K562 (cell line): ENCODE results near the gene IRF1.

Experiments used
- CEBPB ChIP-seq: fragments of 450-650 bp; IDR thresholded peaks from 2 replicates; pipeline ENCODE4 v1.6.1; 2016; ENCODE audit warnings: missing genetic modification characterization, missing compliant biosample characterization
- LCOR ChIP-seq: sonication (generic); formaldehyde crosslinking; IDR thresholded peaks from 2 replicates; pipeline ENCODE4 v1.8.0; 2022; ENCODE audit warnings: mild to moderate bottlenecking, missing genetic modification reagents
- MXI1 ChIP-seq: IDR thresholded peaks from 2 replicates; pipeline ENCODE4 v1.6.1; 2011; ENCODE audit warnings: low read depth, mild to moderate bottlenecking, improper control_type of control experiment, low read length
- POLR2A ChIP-seq: fragments of 450-650 bp; conservative IDR thresholded peaks from 2 replicates; pipeline ENCODE4 v1.6.1; 2016
- POLR2AphosphoS5 ChIP-seq: IDR thresholded peaks from 2 replicates; pipeline ENCODE4 v1.6.1; 2011; ENCODE audit warnings: mild to moderate bottlenecking, low read depth, low read length, moderate library complexity; ENCODE audit not compliant: control insufficient read depth, insufficient read depth
- PRPF4 ChIP-seq: fragments of 200-400 bp; formaldehyde crosslinking; IDR thresholded peaks from one replicate; pipeline ENCODE4 v1.6.1; 2017; ENCODE audit warnings: low read length, low read depth, mild to moderate bottlenecking; ENCODE audit not compliant: insufficient read depth, poor library complexity, severe bottlenecking
- RBFOX2 ChIP-seq: fragments of 200-400 bp; formaldehyde crosslinking; IDR thresholded peaks from 2 replicates; pipeline ENCODE4 v1.6.1; 2017; ENCODE audit warnings: low read depth, mild to moderate bottlenecking, low read length, moderate library complexity
- SLC30A9 ChIP-seq: fragments of 250-450 bp; sonication (Bioruptor Pico); IDR thresholded peaks from 2 replicates; pipeline ENCODE4 v1.8.0; 2022; ENCODE audit warnings: mild to moderate bottlenecking, moderate library complexity
- YY1 ChIP-seq, 3 experiments: IDR thresholded peaks; 2 replicates each; pipeline ENCODE4 v1.6.1; 2011; ENCODE audit warnings: low read length in 2 of 3, mild to moderate bottlenecking in 2 of 3, moderate library complexity in 2 of 3, borderline replicate concordance in 1 of 3, control low read depth in 1 of 3, low read depth in 1 of 3; ENCODE audit not compliant: insufficient read depth in 3 of 3, insufficient replicate concordance in 2 of 3, control insufficient read depth in 1 of 3, insufficient read length in 1 of 3; ENCODE audit errors: extremely low read depth in 1 of 3
- ZNF133 ChIP-seq: fragments of 250-450 bp; sonication (Bioruptor Pico); IDR thresholded peaks from 2 replicates; pipeline ENCODE4 v1.4.0; 2020; ENCODE audit warnings: mild to moderate bottlenecking
- TF ChIP-seq, protein P1 (sequence below): fragments of 450-650 bp; formaldehyde crosslinking; IDR thresholded peaks from 2 replicates; pipeline ENCODE4 v1.4.0; 2020; ENCODE audit warnings: mild to moderate bottlenecking, moderate library complexity
- TF ChIP-seq, protein P2 (sequence below): fragments of 450-650 bp; IDR thresholded peaks from 2 replicates; pipeline ENCODE4 v1.6.1; 2016; ENCODE audit warnings: missing biosample characterization, missing genetic modification characterization
- TF ChIP-seq, protein P3 (sequence below), 3 experiments: IDR thresholded peaks in 2 of 3; conservative IDR thresholded peaks in 1 of 3; 2 replicates each; pipeline ENCODE4 v1.5.1; 2011 to 2012; ENCODE audit warnings: low read length in 3 of 3, mild to moderate bottlenecking in 3 of 3, control low read depth in 2 of 3, improper control_type of control experiment in 1 of 3, inconsistent platforms in 1 of 3, low read depth in 1 of 3, mixed read lengths in 1 of 3, moderate library complexity in 1 of 3; ENCODE audit not compliant: insufficient read depth in 2 of 3
- TF ChIP-seq, protein P4 (sequence below): fragments of 250-450 bp; sonication (Bioruptor Pico); IDR thresholded peaks from 2 replicates; pipeline ENCODE4 v1.8.0; 2021; ENCODE audit warnings: moderate library complexity, mild to moderate bottlenecking, inconsistent platforms

DNA sequence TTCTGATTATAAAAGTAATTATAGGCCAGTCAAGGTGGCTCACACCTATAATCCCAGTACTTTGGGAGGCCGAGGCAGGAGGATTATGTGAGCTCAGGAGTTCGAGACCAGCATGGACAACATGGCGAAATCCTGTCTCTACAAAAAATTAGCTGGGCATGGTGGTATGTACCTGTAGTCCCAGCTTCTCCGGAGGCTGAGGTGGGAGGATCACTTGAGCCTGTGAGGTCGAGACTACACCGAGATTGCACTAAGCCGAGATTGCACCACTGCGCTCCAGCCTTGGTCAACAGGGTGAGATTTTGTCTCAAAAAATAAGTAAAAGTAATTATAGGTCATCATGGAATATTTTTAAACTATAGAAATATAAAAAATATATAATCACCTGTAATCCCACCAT lies 18.1 kb downstream of the IRF1 start:
- TF ChIP-seq, protein P1, sequence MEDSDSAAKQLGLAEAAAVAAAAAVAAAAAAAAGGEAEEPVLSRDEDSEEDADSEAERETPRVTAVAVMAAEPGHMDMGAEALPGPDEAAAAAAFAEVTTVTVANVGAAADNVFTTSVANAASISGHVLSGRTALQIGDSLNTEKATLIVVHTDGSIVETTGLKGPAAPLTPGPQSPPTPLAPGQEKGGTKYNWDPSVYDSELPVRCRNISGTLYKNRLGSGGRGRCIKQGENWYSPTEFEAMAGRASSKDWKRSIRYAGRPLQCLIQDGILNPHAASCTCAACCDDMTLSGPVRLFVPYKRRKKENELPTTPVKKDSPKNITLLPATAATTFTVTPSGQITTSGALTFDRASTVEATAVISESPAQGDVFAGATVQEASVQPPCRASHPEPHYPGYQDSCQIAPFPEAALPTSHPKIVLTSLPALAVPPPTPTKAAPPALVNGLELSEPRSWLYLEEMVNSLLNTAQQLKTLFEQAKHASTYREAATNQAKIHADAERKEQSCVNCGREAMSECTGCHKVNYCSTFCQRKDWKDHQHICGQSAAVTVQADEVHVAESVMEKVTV (CRISPR knock-in tag): no peak
- TF ChIP-seq, protein P2, sequence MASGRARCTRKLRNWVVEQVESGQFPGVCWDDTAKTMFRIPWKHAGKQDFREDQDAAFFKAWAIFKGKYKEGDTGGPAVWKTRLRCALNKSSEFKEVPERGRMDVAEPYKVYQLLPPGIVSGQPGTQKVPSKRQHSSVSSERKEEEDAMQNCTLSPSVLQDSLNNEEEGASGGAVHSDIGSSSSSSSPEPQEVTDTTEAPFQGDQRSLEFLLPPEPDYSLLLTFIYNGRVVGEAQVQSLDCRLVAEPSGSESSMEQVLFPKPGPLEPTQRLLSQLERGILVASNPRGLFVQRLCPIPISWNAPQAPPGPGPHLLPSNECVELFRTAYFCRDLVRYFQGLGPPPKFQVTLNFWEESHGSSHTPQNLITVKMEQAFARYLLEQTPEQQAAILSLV (tag): no peak
- TF ChIP-seq CEBPB: no peak
- TF ChIP-seq, protein P3, sequence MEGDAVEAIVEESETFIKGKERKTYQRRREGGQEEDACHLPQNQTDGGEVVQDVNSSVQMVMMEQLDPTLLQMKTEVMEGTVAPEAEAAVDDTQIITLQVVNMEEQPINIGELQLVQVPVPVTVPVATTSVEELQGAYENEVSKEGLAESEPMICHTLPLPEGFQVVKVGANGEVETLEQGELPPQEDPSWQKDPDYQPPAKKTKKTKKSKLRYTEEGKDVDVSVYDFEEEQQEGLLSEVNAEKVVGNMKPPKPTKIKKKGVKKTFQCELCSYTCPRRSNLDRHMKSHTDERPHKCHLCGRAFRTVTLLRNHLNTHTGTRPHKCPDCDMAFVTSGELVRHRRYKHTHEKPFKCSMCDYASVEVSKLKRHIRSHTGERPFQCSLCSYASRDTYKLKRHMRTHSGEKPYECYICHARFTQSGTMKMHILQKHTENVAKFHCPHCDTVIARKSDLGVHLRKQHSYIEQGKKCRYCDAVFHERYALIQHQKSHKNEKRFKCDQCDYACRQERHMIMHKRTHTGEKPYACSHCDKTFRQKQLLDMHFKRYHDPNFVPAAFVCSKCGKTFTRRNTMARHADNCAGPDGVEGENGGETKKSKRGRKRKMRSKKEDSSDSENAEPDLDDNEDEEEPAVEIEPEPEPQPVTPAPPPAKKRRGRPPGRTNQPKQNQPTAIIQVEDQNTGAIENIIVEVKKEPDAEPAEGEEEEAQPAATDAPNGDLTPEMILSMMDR (IDR thresholded peaks at IDR 0.05 in 2 of 3, conservative IDR thresholded peaks at IDR 0.05 in 1 of 3; ENCODE audit: insufficient read depth in 2 of 3, low read depth in 1 of 3, low read length in 3 of 3): no peak
- TF ChIP-seq ZNF133 (CRISPR knock-in tag): no peak
- TF ChIP-seq MXI1: no peak
- no peak for TF ChIP-seq LCOR
- no peak for TF ChIP-seq RBFOX2
- TF ChIP-seq, protein P4, sequence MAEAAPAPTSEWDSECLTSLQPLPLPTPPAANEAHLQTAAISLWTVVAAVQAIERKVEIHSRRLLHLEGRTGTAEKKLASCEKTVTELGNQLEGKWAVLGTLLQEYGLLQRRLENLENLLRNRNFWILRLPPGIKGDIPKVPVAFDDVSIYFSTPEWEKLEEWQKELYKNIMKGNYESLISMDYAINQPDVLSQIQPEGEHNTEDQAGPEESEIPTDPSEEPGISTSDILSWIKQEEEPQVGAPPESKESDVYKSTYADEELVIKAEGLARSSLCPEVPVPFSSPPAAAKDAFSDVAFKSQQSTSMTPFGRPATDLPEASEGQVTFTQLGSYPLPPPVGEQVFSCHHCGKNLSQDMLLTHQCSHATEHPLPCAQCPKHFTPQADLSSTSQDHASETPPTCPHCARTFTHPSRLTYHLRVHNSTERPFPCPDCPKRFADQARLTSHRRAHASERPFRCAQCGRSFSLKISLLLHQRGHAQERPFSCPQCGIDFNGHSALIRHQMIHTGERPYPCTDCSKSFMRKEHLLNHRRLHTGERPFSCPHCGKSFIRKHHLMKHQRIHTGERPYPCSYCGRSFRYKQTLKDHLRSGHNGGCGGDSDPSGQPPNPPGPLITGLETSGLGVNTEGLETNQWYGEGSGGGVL (CRISPR knock-in tag): no peak
- TF ChIP-seq POLR2A: no peak
- no peak for TF ChIP-seq POLR2AphosphoS5
- no peak for TF ChIP-seq SLC30A9 (CRISPR knock-in tag)
- no peak for TF ChIP-seq PRPF4
- no peak for TF ChIP-seq YY1 (IDR thresholded peaks at IDR 0.05; ENCODE audit: borderline replicate concordance in 1 of 3, control insufficient read depth in 1 of 3, extremely low read depth in 1 of 3, insufficient read depth in 3 of 3, insufficient read length in 1 of 3, insufficient replicate concordance in 2 of 3, low read depth in 1 of 3, low read length in 2 of 3)
